Pancreas (tissue), 10 donors: ENCODE data around the gene CWH43. TPM values are rescaled to one million over a fixed set of nuclear protein-coding genes. Genes with fewer than 3 reads are reported as not detected.
"Not testable (repeated sequence)": the region's sequence is repeated elsewhere in the genome, so short reads cannot be mapped to it uniquely, and the experiment has no call there.

Experiments
- ATAC-seq, 4 donors: fragments of 200-7000 bp; cut with Tn5 transposase; one replicate each; pipeline versions ENCODE4 v1.8.0 to v1.9.1; 2020; ENCODE audit warnings: mild to moderate bottlenecking in 4 of 4, moderate library complexity in 4 of 4
- DNase-seq, 6 donors: peaks; one replicate each; pipeline ENCODE4 v3.0.0-alpha.2; 2020
- FAIRE-seq: peaks from 2 replicates; lab custom pipeline; 2012; peaks lifted over from hg19 to GRCh38; lab: Jason Lieb, UNC
- H3K27ac ChIP-seq, 4 donors: fragments of 200-600 bp; sonication (generic); 1 replicate in 3 of 4; 2 replicates in 1 of 4; pipeline versions ENCODE4 v1.5.0 to v1.8.0; 2020
- H3K27me3 ChIP-seq, 4 donors: fragments of 200-600 bp; one replicate each; pipeline ENCODE4 v1.8.0; 2021
- H3K36me3 ChIP-seq, 3 donors: fragments of 200-600 bp; sonication (generic) in 1 of 3; one replicate each; pipeline versions ENCODE4 v1.5.0 to v1.8.0; 2020 to 2021
- H3K4me1 ChIP-seq, 3 donors: fragments of 200-600 bp; one replicate each; pipeline ENCODE4 v1.8.0; 2021
- H3K4me3 ChIP-seq, 4 donors: fragments of 200-600 bp; sonication (generic) in 2 of 4; one replicate each; pipeline versions ENCODE4 v1.5.0 to v1.8.0; 2020 to 2021
- H3K9me3 ChIP-seq, 4 donors: fragments of 200-600 bp; one replicate each; pipeline ENCODE4 v1.8.0; 2021
- CTCF ChIP-seq, 4 donors: fragments of 200-600 bp; sonication (generic) in 3 of 4; IDR thresholded peaks; one replicate each; pipeline versions ENCODE4 v1.5.0 to v1.8.0; 2021; ENCODE audit warnings: antibody characterized with exemption in 4 of 4
- WGBS, 2 donors: extraction: QIAGEN DNeasy Blood & Tissue Kit; methylation state at CpG; one replicate each; pipeline ENCODE4 v1.1.7; 2013; 5-methylcytosine and 5-hydroxymethylcytosine counted together
- intact Hi-C, 3 donors: fragments of 100-400 bp; cut with DNase I; formaldehyde crosslinking; loops; one replicate each; pipeline versions ENCODE4 v1.11.1 to v1.14.2; 2022
- polyA plus RNA-seq, 2 donors: library from polyadenylated mRNA; stranded (reverse); fragments of 200-250 nt; gene quantifications; one replicate each; pipeline ENCODE4 v1.2.3, GENCODE V29; 2013
- total RNA-seq, 6 donors: library from RNA; stranded (reverse); fragmentation: NEBNext Ultra II Directional in 4 of 6; extraction: Animal tissue kit (Norgen Biotek cat#: 25700) in 4 of 6; gene quantifications; one replicate each; pipeline versions ENCODE4 v1.2.1 to v1.2.4, GENCODE V29; 2021 to 2023
- donor health status: healthy with polysubstance abuse.
- donor health status: DM: no; HTN: no; CAD: no; lungs with moderate emphysema.
- donor health status: DM: no; HTN: no; CAD: no.
- donor health status: control.
- donor health status: control.
- donor health status: Bipolar disorder and iron deficiency.
- donor health status: DM: yes; HTN: yes; CAD: no.
- donor health status: DM: no; HTN: no; CAD: no.
- donor health status: DM: no; HTN: no; CAD: no.
- donor health status: DM: yes; HTN: yes; CAD: no.

CWH43 gene
- total and polyA plus RNA-seq, 8 donors = 0.06 TPM; not detected in 7

GRCh38 chr4:49036528-49036927 is 50.5 kb downstream of the CWH43 start:
- DNase-seq (no peak), ATAC-seq (no peak), FAIRE-seq (no peak)
- H3K36me3 ChIP-seq = no peaks in the 10 kb centered on the region
- TF ChIP-seq CTCF (IDR thresholded peaks at IDR 0.05) = no peak
- 17 to 23% methylated on average over 3 of the region's 3 CpGs for WGBS, 2 donors
- H3K27ac ChIP-seq = no peak overlapping the region
- H3K9me3 ChIP-seq = no peaks in the 10 kb centered on the region
- no peak overlapping the region for H3K4me3 ChIP-seq
- H3K4me1 ChIP-seq = no peaks in the 10 kb centered on the region
- intact Hi-C loops = no loop called here
- peaks cover 0 to 3% (median 0%) of the 10 kb centered on the region in 4 donors for H3K27me3 ChIP-seq

- intact Hi-C loops = no loop called here
- FAIRE-seq = no peak
- no peak for TF ChIP-seq CTCF (IDR thresholded peaks at IDR 0.05)
Measured at GRCh38 chr4:49044270-49044669, 58.2 kb downstream of the CWH43 start.

GRCh38 chr4:49058306-49058705 is 72.2 kb downstream of the CWH43 start:
- Histone ChIP-seq H3K4me1 (no peaks in the 10 kb centered on the region), H3K27me3 (no peaks in the 10 kb centered on the region), H3K9me3 (peaks cover 0 to 3% (median 0%) of the 10 kb centered on the region in 4 donors), H3K27ac (no peak overlapping the region), H3K36me3 (no peaks in the 10 kb centered on the region), H3K4me3 (no peak overlapping the region)
- FAIRE-seq = no peak
- intact Hi-C loops = no loop called here
- TF ChIP-seq CTCF (IDR thresholded peaks at IDR 0.05) = no peak
- no peak for ATAC-seq
- DNase-seq = no peak

More at GRCh38 chr4:49044270-49044669, 58.2 kb downstream of the CWH43 start:
- Histone ChIP-seq H3K36me3 (no peaks in the 10 kb centered on the region), H3K27me3 (no peaks in the 10 kb centered on the region), H3K4me1 (no peaks in the 10 kb centered on the region), H3K27ac (no peak overlapping the region), H3K4me3 (no peak overlapping the region), H3K9me3 (no peaks in the 10 kb centered on the region)
- DNase-seq (no peak), ATAC-seq (no peak)
- WGBS, 2 donors = 45 to 62% methylated on average over 3 of the region's 3 CpGs

GRCh38 chr4:49063670-49064069 is 77.6 kb downstream of the CWH43 start:
- FAIRE-seq (no peak), DNase-seq (no peak), ATAC-seq (no peak)
- H3K4me3 ChIP-seq = no peak overlapping the region
- no peaks in the 10 kb centered on the region for H3K36me3 ChIP-seq
- intact Hi-C loops = no loop called here
- no peaks in the 10 kb centered on the region for H3K4me1 ChIP-seq
- no peaks in the 10 kb centered on the region for H3K27me3 ChIP-seq
- no peaks in the 10 kb centered on the region for H3K9me3 ChIP-seq
- no peak overlapping the region for H3K27ac ChIP-seq
- TF ChIP-seq CTCF (IDR thresholded peaks at IDR 0.05) = no peak
- 25 to 27% methylated on average over 2 of the region's 2 CpGs for WGBS, 2 donors

GRCh38 chr4:49072196-49072595 is 86.1 kb downstream of the CWH43 start:
- ATAC-seq, H3K4me1 ChIP-seq, H3K9me3 ChIP-seq, DNase-seq, H3K4me3 ChIP-seq, H3K27me3 ChIP-seq, H3K36me3 ChIP-seq, FAIRE-seq, H3K27ac ChIP-seq, intact Hi-C loops: not testable (repeated sequence)
- WGBS, 2 donors = 52 to 66% methylated on average over 9 to 11 of the region's 11 CpGs

GRCh38 chr4:49091883-49092282 is 105.8 kb downstream of the CWH43 start:
- H3K4me3 ChIP-seq, H3K36me3 ChIP-seq, DNase-seq, H3K27me3 ChIP-seq, intact Hi-C loops, FAIRE-seq, H3K9me3 ChIP-seq, H3K27ac ChIP-seq, H3K4me1 ChIP-seq: not testable (repeated sequence)
- ATAC-seq = peak; percentile 26 to 53 (median 38)
- 39 to 49% methylated on average over 7 of the region's 7 CpGs for WGBS, 2 donors

- peak; percentile 69 to 85 (median 76) for ATAC-seq
- intact Hi-C loops, H3K27me3 ChIP-seq, DNase-seq, H3K36me3 ChIP-seq, H3K27ac ChIP-seq, H3K4me3 ChIP-seq, H3K4me1 ChIP-seq, H3K9me3 ChIP-seq, FAIRE-seq: not testable (repeated sequence)
- WGBS, 2 donors = 47 to 55% methylated on average over 11 of the region's 11 CpGs
Measured at GRCh38 chr4:49092608-49093135, 106.6 kb downstream of the CWH43 start.

GRCh38 chr4:49096215-49096614 is 110.1 kb downstream of the CWH43 start:
- H3K4me3 ChIP-seq, intact Hi-C loops, ATAC-seq, H3K36me3 ChIP-seq, H3K4me1 ChIP-seq, H3K27me3 ChIP-seq, H3K27ac ChIP-seq, DNase-seq, FAIRE-seq, H3K9me3 ChIP-seq: not testable (repeated sequence)
- 68 to 72% methylated on average over 11 of the region's 11 CpGs for WGBS, 2 donors

- H3K36me3 ChIP-seq, H3K4me1 ChIP-seq, FAIRE-seq, DNase-seq, H3K27ac ChIP-seq, H3K4me3 ChIP-seq, H3K27me3 ChIP-seq, H3K9me3 ChIP-seq, intact Hi-C loops: not testable (repeated sequence)
- peak; percentile 51 to 64 (median 59) for ATAC-seq
- 49 to 58% methylated on average over 8 of the region's 8 CpGs for WGBS, 2 donors
Measured at GRCh38 chr4:49096627-49097026, 110.6 kb downstream of the CWH43 start.
